CD4-positive, alpha-beta T cell treated with Interleukin-21 for 1 hour (primary cell): ENCODE measurements around the gene CAMK2D.
"Not testable (repeated sequence)": the region's sequence is repeated elsewhere in the genome, so short reads cannot be mapped to it uniquely, and the experiment has no call there.

Source experiments
- DNase-seq: peaks from one replicate; pipeline ENCODE4 v3.0.0-alpha.2; 2020

Gene CAMK2D

GRCh38 chr4:113761620-113762185 is at the start of gene CAMK2D:
TSS of gene CAMK2D (minus strand) at chr4:113761738. CDS start at chr4:113761068, 670 bp downstream.
- peak; percentile 87 for DNase-seq

GRCh38 chr4:113810906-113811305 is 49.4 kb upstream of the CAMK2D start:
- DNase-seq, result no peak

GRCh38 chr4:113809311-113809710 is 47.8 kb upstream of the CAMK2D start:
- no peak for DNase-seq

GRCh38 chr4:113806850-113807249 is 45.3 kb upstream of the CAMK2D start:
- DNase-seq, result no peak

- DNase-seq, result no peak
These were observed 40.3 kb upstream of the CAMK2D start for GRCh38 chr4:113801882-113802281.

- not testable (repeated sequence) for DNase-seq
These were observed 34.8 kb upstream of the CAMK2D start for GRCh38 chr4:113796381-113796780.

- DNase-seq, result no peak
These were observed 28.9 kb upstream of the CAMK2D start for GRCh38 chr4:113790478-113790877.

GRCh38 chr4:113788888-113789287 is 27.4 kb upstream of the CAMK2D start:
- no peak for DNase-seq

- DNase-seq, result no peak
These were observed 24.2 kb upstream of the CAMK2D start for GRCh38 chr4:113785781-113786180.

GRCh38 chr4:113784497-113785250 is 23.1 kb upstream of the CAMK2D start:
- DNase-seq, result no peak

- no peak for DNase-seq
These were observed 22.2 kb upstream of the CAMK2D start for GRCh38 chr4:113783701-113784100.

- no peak for DNase-seq
These were observed 21.8 kb upstream of the CAMK2D start for GRCh38 chr4:113783289-113783688.

GRCh38 chr4:113781439-113782040 is 20.0 kb upstream of the CAMK2D start:
- peak; percentile 49 for DNase-seq

- no peak for DNase-seq
These were observed 15.1 kb upstream of the CAMK2D start for GRCh38 chr4:113776679-113777078.

- DNase-seq, result no peak
These were observed 14.5 kb upstream of the CAMK2D start for GRCh38 chr4:113776016-113776415.

GRCh38 chr4:113773756-113774155 is 12.2 kb upstream of the CAMK2D start:
- DNase-seq, result no peak

GRCh38 chr4:113773014-113773413 is 11.5 kb upstream of the CAMK2D start:
- peak; percentile 6 for DNase-seq

- no peak for DNase-seq
These were observed 10.8 kb upstream of the CAMK2D start for GRCh38 chr4:113772319-113772718.

GRCh38 chr4:113769744-113770143 is 8.2 kb upstream of the CAMK2D start:
- DNase-seq, result no peak

GRCh38 chr4:113768952-113769351 is 7.4 kb upstream of the CAMK2D start:
- no peak for DNase-seq

- no peak for DNase-seq
These were observed 5.3 kb upstream of the CAMK2D start for GRCh38 chr4:113766882-113767281.

- no peak for DNase-seq
These were observed 3.3 kb upstream of the CAMK2D start for GRCh38 chr4:113764720-113765264.

GRCh38 chr4:113763923-113764322 is 2.4 kb upstream of the CAMK2D start:
- DNase-seq, result not testable (repeated sequence)

GRCh38 chr4:113763029-113763285 is 1.4 kb upstream of the CAMK2D start:
- no peak for DNase-seq
